NCI-H187 treated with DMSO at 0.1 percent for 48 hours (cell line): Measurements from ENCODE around the gene TGM2.

Source experiments
- DNase-seq: peaks from one replicate; lab custom pipeline; 2025; lab: John Stamatoyannopoulos, UW

TGM2 gene

GRCh38 chr20:38132156-38132909 is 32.7 kb downstream of the TGM2 start:
- DNase-seq = no peak

DNA sequence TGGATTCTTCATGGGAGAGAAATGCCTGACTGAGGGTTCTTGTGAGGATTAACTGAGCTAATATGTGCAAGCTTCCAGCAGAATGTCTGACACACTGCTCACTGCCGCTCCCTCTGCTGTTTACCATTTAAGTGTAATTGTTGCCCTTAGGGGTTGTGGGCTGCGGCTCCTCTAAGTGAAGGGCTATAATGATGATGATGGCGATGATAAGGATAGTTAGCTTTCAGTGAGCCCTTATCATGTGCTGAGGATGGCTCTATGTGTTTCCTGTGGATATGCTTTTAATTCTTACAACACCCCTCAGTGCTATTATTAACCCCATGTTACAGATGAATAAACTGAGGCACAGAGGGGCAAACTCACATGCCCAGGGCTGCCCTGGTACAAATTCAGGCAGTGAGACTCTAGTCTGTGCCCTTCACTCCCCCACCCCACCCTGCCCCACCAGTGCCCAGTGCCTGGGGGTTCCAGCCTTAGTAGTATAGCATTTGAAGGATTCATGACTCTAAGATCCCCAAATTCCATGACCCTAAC is 33.4 kb downstream of the TGM2 start:
- DNase-seq = no peak

DNA sequence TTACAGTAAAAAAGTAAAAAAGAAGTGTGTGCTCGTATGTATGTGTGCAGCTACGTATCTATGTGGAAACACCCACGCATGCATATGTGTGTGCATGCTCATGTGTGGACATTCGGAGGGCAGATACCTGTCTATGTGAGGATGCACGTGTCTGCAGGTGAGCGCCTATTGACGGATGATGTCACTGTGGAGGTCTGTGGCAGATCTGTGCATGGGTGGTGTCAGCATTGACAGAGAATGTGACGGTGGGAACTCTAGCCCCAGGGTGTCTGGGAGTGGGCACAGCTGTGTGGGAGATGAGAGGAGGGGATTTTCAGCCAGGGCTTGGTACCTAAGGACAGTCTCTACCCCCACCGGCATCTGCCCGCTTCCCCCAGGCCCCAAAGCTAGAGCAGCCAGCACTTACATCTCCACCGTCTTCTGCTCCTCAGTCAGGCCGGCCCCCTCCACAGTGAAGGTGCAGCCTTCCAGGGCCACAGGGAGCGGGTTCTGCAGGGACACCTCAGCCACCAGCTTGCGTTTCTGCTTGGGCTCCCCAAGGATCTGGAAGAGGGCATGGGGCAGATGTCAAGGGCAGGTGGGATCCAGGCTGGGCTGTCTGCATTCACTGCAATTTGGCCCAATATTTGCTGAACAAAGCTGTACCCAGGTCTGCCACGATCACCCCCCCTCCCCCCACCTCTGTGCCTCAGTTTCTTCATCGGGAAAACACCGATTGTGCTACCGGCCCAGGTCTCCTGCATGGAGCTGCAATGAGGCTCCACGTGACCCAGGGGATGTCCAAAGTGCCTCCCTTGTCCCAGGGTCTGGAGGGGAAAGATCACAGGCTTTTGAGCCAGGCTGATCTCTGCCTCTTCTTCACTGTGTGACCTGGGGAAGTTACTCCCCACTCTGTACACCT is 34.1 kb downstream of the TGM2 start:
- no peak for DNase-seq

DNA sequence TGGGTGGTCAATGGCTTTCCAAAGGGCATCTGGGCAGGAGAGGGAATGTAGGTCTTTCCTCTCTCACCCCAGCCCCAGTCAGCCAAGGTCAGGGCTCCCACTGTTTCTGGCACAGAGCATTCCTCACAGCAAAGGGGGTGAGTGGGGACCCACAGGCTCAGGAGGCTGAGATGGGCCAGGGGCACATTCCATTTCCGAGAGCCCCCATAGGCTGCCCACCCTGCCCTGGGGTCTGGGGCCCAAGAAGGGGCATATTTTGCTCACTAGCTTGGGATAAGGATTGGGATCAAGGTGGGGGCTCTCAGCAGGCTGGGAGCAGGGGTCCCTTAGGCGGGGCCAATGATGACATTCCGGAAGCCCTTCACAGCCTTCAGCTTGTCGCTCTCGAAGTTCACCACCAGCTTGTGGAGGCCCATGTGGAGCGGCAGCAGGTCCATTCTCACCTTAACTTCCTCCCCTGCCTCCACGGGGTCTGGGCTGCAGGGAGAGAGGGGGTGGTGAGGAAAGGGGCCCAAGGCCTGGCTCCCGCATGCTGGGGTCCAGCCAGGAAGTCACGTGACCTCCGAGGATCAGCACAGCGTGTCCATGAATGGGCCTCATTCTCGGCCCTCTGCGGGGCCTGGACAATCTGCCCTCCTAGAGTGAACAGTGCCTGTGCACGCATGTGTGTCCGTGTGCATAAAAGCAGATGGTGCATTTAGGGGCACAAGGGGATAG is 35.0 kb downstream of the TGM2 start:
- no peak for DNase-seq

- no peak for DNase-seq
Measured at GRCh38 chr20:38129248-38129865, 35.7 kb downstream of the TGM2 start.

DNA sequence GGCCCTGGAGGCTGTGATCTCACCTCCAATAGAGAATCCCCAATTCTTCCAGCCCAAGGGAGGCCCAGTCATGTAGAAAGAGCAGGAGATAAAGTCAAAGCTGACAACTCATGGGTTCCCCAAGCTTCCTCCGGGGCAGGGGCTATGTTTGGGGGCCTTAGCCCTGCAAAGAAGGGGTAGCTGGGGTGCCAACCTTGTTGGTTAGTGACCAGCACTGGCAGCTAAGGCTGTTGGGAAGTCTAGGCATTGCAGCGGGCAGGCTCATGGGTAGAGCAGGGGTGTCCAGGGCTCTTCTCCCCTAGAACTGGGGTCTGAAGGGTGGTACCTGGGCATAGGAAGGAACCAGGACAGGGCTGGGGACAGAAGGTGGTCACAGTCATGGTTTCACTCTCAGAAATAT is 36.4 kb downstream of the TGM2 start:
- DNase-seq = no peak

DNA sequence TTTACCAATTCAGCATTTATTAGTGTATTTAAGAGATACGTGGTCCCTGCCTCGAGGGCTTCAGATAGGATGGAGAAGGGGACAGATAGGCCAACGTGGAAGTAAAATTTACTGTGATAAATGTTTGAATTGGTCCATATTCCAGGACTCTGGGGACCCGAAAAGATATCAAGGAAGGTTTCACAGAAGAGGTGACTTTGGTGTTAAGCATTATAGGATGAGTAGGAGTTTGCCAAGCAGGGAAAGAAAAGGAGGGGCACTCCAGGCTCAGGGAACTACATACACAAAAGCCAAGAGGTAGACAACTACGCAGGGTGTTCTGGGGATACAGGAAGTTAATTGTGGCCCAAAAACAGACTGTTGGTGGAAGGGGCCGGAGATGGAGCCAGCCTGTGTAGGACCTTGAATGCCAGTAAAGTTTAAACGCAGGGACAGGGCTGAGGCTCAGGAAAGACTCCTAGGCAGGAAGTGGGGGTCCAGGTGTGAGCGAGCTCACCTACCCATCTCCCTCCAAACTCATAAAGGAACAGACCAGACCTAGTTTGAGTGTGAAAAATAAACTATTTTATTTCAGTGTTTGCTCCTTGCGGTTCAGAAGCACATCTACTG is 37.0 kb downstream of the TGM2 start:
- DNase-seq = no peak

- DNase-seq = no peak
Measured at GRCh38 chr20:38126932-38127621, 38.0 kb downstream of the TGM2 start.

- DNase-seq = no peak
Measured at GRCh38 chr20:38126146-38126921, 38.7 kb downstream of the TGM2 start.

GRCh38 chr20:38125157-38126056 is 39.7 kb downstream of the TGM2 start:
- no peak for DNase-seq

- no peak for DNase-seq
Measured at GRCh38 chr20:38123021-38123587, 42.0 kb downstream of the TGM2 start.

GRCh38 chr20:38121741-38122140 is 43.3 kb downstream of the TGM2 start:
- DNase-seq = no peak

DNA sequence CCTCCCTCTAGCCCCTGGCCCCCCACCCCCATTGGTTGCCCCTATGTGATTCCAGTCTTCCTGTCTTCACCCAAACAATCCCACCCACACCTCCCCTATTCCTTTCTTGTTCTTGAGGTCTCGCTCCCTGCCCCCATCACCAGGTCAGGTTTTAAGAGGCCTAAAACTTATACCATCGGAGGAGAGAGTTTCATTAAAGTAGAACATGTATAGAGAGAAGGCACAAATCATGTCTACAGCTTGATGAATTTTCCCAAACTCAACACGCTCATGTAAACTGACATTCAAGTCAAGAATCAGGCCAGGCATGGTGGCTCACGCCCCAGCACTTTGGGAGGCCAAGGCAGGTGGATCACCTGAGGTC is 44.5 kb downstream of the TGM2 start:
- no peak for DNase-seq

DNA sequence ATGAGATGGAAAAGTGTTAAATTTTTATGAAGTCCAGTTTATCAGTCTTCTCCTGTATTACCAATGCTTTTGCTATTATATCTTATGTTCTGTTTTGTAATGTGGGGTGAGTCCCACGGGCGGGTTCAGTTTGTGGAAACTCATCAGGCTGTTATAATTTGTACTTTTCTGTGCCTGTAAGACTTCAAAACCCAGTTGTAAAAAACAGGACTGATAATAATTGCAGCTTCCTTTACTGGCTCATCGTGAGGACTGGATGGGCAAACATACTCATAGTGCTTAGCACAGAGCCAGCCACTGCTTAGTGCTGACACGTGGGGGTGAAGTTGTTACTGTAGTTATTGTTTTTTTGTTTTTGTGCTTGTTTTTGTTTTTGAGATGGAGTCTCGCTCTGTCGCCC is 45.6 kb downstream of the TGM2 start:
- DNase-seq = no peak

DNA sequence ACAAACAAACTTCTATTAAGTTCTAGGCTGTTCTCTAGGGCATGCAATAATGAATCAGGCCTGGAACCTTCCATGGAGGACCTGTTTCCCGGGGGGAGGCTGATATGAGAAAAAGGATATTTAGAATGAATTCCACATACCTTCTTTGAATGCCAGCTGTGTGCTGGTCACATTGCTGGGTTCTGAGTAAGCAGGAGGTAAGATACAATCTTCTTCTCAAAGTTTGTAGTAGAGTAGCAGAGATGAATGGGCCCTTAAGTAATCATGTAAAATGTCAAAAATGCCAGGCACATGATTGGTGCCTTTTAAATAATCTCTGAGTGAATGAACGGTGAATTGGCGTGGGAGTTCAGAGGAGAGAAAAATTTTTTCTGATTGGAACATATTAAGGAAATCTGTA is 47.4 kb downstream of the TGM2 start:
- no peak for DNase-seq

DNA sequence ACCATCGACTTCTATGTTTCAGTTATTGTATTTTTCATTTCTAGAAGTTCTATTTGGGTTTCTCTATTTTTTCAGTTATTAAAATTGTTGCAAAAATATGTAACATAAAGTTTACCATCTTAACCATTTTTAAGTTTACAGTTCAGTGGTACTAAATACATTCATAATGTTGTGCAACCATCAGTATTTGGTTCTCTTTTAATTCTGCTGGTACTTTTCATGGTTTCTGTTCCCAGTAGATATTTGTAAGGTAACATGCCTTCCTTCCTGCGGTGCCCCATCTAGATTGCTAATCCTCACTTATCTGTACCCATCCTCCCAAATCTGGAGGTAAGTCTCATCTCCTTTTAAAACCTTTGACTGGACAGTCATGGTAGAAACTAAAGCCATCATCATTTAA is 47.9 kb downstream of the TGM2 start:
- DNase-seq = no peak

GRCh38 chr20:38116409-38117165 is 48.5 kb downstream of the TGM2 start:
- DNase-seq = no peak

- no peak for DNase-seq
Measured at GRCh38 chr20:38115896-38116295, 49.2 kb downstream of the TGM2 start.
